BE2C (cell line): ENCODE data around the gene ARAF.
"Not testable (repeated sequence)": the region's sequence is repeated elsewhere in the genome, so short reads cannot be mapped to it uniquely, and the experiment has no call there.

ENCODE experiments used
- DNase-seq: peaks from one replicate; pipeline ENCODE4 v3.0.0-alpha.2; 2020
- H3K27me3 ChIP-seq: fragments of 250-450 bp; sonication (Bioruptor Pico); 2 replicates; pipeline ENCODE4 v1.5.1; 2020; ENCODE audit warnings: mild to moderate bottlenecking
- H3K36me3 ChIP-seq: fragments of 250-450 bp; sonication (Bioruptor Pico); 2 replicates; pipeline ENCODE4 v1.5.1; 2020; ENCODE audit warnings: mild to moderate bottlenecking
- H3K4me1 ChIP-seq: fragments of 250-450 bp; sonication (Bioruptor Pico); 2 replicates; pipeline ENCODE4 v1.5.1; 2020
- H3K4me3 ChIP-seq: 2 replicates; pipeline ENCODE4 v1.5.1; 2011; ENCODE audit warnings: low read depth, low read length
- H3K9me3 ChIP-seq: fragments of 250-450 bp; sonication (Bioruptor Pico); 2 replicates; pipeline ENCODE4 v1.5.1; 2020
- TF ChIP-seq, protein P1 (sequence below): IDR thresholded peaks from 2 replicates; pipeline ENCODE4 v1.5.1; 2012; ENCODE audit warnings: mild to moderate bottlenecking, low read depth, low read length

ARAF gene

DNA sequence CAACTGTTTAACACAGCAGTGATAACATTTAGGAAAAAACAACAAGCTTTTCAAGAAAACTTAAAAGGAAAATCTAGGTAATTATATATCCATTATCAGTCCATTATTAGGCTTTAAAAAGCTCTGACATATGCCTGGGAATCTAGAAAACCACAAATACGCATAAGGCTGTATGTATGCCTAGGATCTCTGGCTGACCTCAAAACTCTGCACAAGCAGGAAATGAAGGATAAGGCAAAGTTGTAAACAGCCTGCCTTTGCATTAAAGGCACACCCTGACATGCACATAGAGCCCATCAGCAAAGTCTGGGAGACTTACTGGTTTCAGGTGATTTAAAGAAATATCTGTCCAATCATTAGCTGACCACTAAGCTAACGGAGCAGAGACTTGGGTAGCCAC lies 35.3 kb downstream of the ARAF start:
- Histone ChIP-seq H3K9me3 (no peaks in the 10 kb centered on the region), H3K36me3 (no peaks in the 10 kb centered on the region), H3K4me1 (no peaks in the 10 kb centered on the region), H3K4me3 (no peak overlapping the region), H3K27me3 (no peaks in the 10 kb centered on the region)
- TF ChIP-seq, protein P1, sequence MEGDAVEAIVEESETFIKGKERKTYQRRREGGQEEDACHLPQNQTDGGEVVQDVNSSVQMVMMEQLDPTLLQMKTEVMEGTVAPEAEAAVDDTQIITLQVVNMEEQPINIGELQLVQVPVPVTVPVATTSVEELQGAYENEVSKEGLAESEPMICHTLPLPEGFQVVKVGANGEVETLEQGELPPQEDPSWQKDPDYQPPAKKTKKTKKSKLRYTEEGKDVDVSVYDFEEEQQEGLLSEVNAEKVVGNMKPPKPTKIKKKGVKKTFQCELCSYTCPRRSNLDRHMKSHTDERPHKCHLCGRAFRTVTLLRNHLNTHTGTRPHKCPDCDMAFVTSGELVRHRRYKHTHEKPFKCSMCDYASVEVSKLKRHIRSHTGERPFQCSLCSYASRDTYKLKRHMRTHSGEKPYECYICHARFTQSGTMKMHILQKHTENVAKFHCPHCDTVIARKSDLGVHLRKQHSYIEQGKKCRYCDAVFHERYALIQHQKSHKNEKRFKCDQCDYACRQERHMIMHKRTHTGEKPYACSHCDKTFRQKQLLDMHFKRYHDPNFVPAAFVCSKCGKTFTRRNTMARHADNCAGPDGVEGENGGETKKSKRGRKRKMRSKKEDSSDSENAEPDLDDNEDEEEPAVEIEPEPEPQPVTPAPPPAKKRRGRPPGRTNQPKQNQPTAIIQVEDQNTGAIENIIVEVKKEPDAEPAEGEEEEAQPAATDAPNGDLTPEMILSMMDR = no peak
- no peak for DNase-seq

GRCh38 chrX:47597222-47597621 lies 36.2 kb downstream of the ARAF start:
- Histone ChIP-seq H3K4me3 (no peak overlapping the region), H3K9me3 (no peaks in the 10 kb centered on the region), H3K27me3 (no peaks in the 10 kb centered on the region), H3K36me3 (no peaks in the 10 kb centered on the region), H3K4me1 (no peaks in the 10 kb centered on the region)
- no peak for DNase-seq
- TF ChIP-seq, protein P1 = no peak

DNA sequence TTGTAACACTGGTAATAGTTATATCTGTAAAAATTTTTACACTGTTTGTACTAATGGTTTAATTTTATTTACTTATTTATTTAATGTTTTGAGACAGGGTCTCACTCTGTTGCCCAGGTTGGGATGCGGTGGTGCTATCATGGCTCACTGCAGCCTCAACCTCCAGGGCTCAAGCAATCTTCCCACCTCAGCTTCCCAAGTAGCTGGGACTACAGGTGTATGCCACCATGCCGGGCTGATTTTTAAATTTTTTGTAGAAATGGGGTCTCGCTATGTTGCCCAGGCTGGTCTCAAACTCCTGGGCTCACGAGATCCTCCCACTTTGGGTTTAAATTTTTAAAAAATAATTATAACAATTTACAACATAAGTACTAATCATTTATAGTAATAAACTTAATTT lies 42.1 kb downstream of the ARAF start:
- H3K4me1 ChIP-seq, DNase-seq, H3K36me3 ChIP-seq, H3K4me3 ChIP-seq, H3K9me3 ChIP-seq, H3K27me3 ChIP-seq: not testable (repeated sequence)

- no peak for DNase-seq
- Histone ChIP-seq H3K36me3 (no peaks in the 10 kb centered on the region), H3K9me3 (no peaks in the 10 kb centered on the region), H3K4me3 (no peak overlapping the region), H3K4me1 (no peaks in the 10 kb centered on the region), H3K27me3 (no peaks in the 10 kb centered on the region)
- TF ChIP-seq, protein P1 = no peak
These were observed 44.0 kb downstream of the ARAF start for GRCh38 chrX:47605024-47605423.

GRCh38 chrX:47607091-47607490 lies 46.1 kb downstream of the ARAF start:
- no peak overlapping the region for H3K4me3 ChIP-seq
- H3K36me3 ChIP-seq = no peaks in the 10 kb centered on the region
- H3K9me3 ChIP-seq = no peaks in the 10 kb centered on the region
- DNase-seq = no peak
- TF ChIP-seq, protein P1 = no peak
- no peaks in the 10 kb centered on the region for H3K4me1 ChIP-seq
- H3K27me3 ChIP-seq = no peaks in the 10 kb centered on the region

- Histone ChIP-seq H3K27me3 (no peaks in the 10 kb centered on the region), H3K36me3 (no peaks in the 10 kb centered on the region), H3K4me1 (no peaks in the 10 kb centered on the region), H3K9me3 (no peaks in the 10 kb centered on the region), H3K4me3 (no peak overlapping the region)
- no peak for DNase-seq
- TF ChIP-seq, protein P1 = no peak
These were observed 47.3 kb downstream of the ARAF start for GRCh38 chrX:47608130-47608810.

DNA sequence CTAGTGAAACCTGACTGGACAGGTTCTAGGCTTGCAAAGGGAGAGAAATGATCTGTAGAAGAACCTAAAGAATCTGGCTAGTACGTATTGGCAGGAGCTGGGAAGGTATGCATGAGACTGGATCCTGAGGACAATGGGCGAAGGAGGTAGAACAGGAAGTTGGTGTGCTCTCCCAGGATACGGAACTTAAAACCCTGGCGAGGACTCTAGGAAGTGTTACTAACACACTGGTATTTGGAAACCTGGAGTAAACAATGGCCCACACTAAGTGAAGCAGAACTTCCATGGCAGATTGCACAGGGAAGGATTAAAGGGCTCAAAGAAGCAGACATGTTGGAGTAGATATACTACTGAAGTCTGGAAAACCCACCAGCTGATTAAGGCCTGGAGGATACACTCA lies 49.5 kb downstream of the ARAF start:
- no peaks in the 10 kb centered on the region for H3K27me3 ChIP-seq
- no peaks in the 10 kb centered on the region for H3K36me3 ChIP-seq
- DNase-seq = no peak
- no peaks in the 10 kb centered on the region for H3K9me3 ChIP-seq
- H3K4me1 ChIP-seq = no peaks in the 10 kb centered on the region
- TF ChIP-seq, protein P1 = no peak
- no peak overlapping the region for H3K4me3 ChIP-seq
